ENCODE measurements around the gene HOPX. TPM values are rescaled to one million over a fixed set of nuclear protein-coding genes. Genes with fewer than 3 reads are reported as not detected.

HOPX gene
- total and polyA plus RNA-seq, 2 of the 8 experiments (the other 6 are each of a cell fraction or from before 2014, with no cell fraction given): not detected

GRCh38 chr4:56627375-56627774 lies 53.7 kb downstream of the HOPX start:
- Histone ChIP-seq H4K91ac (replicated peaks; ENCODE audit: insufficient read length, low read length) (no peak overlapping the region), H2BK120ac (replicated peaks; ENCODE audit: low read depth, low read length) (no peak overlapping the region), H3K23ac (ENCODE audit: insufficient read length) (no peak overlapping the region), H2AK5ac (ENCODE audit: low read depth, low read length) (no peak overlapping the region), H4K8ac (ENCODE audit: extremely low read depth, insufficient read depth, low read length) (no peak overlapping the region), H3K4me3 (ENCODE audit: extremely low read depth in 1 of 4, insufficient read depth in 2 of 4, low read depth in 3 of 4, low read length in 4 of 4) (no peak overlapping the region), H3K9me3 (ENCODE audit: insufficient read depth in 2 of 2, low read depth in 1 of 2, low read length in 1 of 2) (peaks cover 13 to 36% of the 10 kb centered on the region in 2 experiments), H2BK12ac (ENCODE audit: low read depth, low read length) (no peak overlapping the region), H2BK5ac (ENCODE audit: low read depth, low read length) (no peak overlapping the region), H3K4ac (replicated peaks; ENCODE audit: insufficient read length, low read depth, low read length) (no peak overlapping the region), H3K4me1 (replicated peaks in 1 of 4; ENCODE audit: control insufficient read depth in 3 of 4, insufficient read depth in 4 of 4, low read length in 3 of 4) (no peaks in the 10 kb centered on the region), H3K27ac (ENCODE audit: low read depth, low read length) (no peak overlapping the region), H3K4me2 (ENCODE audit: insufficient read depth in 1 of 2, low read depth in 2 of 2, low read length in 2 of 2) (no peak overlapping the region), H2BK20ac (ENCODE audit: low read length) (no peak overlapping the region), H3K27me3 (replicated peaks in 1 of 4; ENCODE audit: control insufficient read depth in 3 of 4, extremely low read depth in 1 of 4, insufficient read depth in 3 of 4, low read length in 3 of 4) (no peaks in the 10 kb centered on the region; a peak in 1 of 7 replicates), H3K56ac (replicated peaks; ENCODE audit: insufficient read length, low read depth, low read length) (no peak overlapping the region), H3K18ac (ENCODE audit: extremely low read depth, low read length) (no peak overlapping the region), H3K9ac (replicated peaks in 1 of 4; ENCODE audit: extremely low read depth in 1 of 4, low read depth in 3 of 4, low read length in 3 of 4) (no peak overlapping the region), H3K36me3 (ENCODE audit: control insufficient read depth in 2 of 4, insufficient read depth in 4 of 4, low read length in 3 of 4) (no peaks in the 10 kb centered on the region), H4K5ac (ENCODE audit: insufficient read length, low read depth, low read length) (no peak overlapping the region), H3K14ac (ENCODE audit: insufficient read length) (no peak overlapping the region), H4K20me1 (replicated peaks in 1 of 2; ENCODE audit: control insufficient read depth in 1 of 2, insufficient read depth in 2 of 2, low read length in 2 of 2) (no peaks in the 10 kb centered on the region), H2AFZ (ENCODE audit: low read length) (no peak overlapping the region), H3K79me2 (ENCODE audit: control insufficient read depth in 1 of 2, insufficient read depth in 2 of 2, low read length in 2 of 2) (no peaks in the 10 kb centered on the region), H3K23me2 (ENCODE audit: low read depth, low read length) (no peaks in the 10 kb centered on the region), H3K79me1 (ENCODE audit: low read depth, low read length) (no peaks in the 10 kb centered on the region), H2BK15ac (ENCODE audit: low read length) (no peak overlapping the region)
- ChIA-PET CTCF (ENCODE audit: partially characterized antibody) (interaction anchor here (1.6 to 2.0 kb wide), 2 partner anchors 13 to 27 kb away, joined by 4 to 7 read pairs; no protein-coding TSS in a partner anchor), POLR2A (ENCODE audit: partially characterized antibody) (no interaction called here)
- DNase-seq (ENCODE audit: low read depth in 1 of 2, low spot score in 2 of 2): no peak
- WGBS, 2 experiments (ENCODE audit: extremely low coverage in 1 of 2, insufficient coverage in 1 of 2, insufficient read length in 1 of 2, insufficient replicate concordance in 2 of 2, low coverage in 1 of 2, low lambda C conversion rate in 2 of 2, missing lambda C conversion rate in 1 of 2): 71% methylated on average over 1 of the region's 1 CpG; no CpG with 5 or more reads in 1 of the 2 experiments
- FAIRE-seq: no peak
- TF ChIP-seq KDM4A (IDR thresholded peaks at IDR 0.05; ENCODE audit: low read depth, low read length, severe bottlenecking) (no peak), CHD2 (IDR thresholded peaks at IDR 0.05; ENCODE audit: low read length) (no peak), HDAC6 (IDR thresholded peaks at IDR 0.05; ENCODE audit: low read depth, low read length) (no peak), SIX5 (IDR thresholded peaks at IDR 0.05; ENCODE audit: low read depth, low read length) (no peak), MAFK (IDR thresholded peaks at IDR 0.05; ENCODE audit: low read depth, low read length) (no peak), EZH2 (IDR thresholded peaks at IDR 0.05; ENCODE audit: low read depth, low read length, severe bottlenecking) (no peak), GABPA (IDR thresholded peaks at IDR 0.05; ENCODE audit: borderline replicate concordance, insufficient read depth, low read length) (no peak), ATF2 (IDR thresholded peaks at IDR 0.05; ENCODE audit: low read length) (no peak), SAP30 (IDR thresholded peaks at IDR 0.05; ENCODE audit: insufficient read depth, insufficient replicate concordance, low read length) (no peak)

All from H1 (cell line).